Cardiac fibroblast (primary cell): Measurements from ENCODE around the gene GNPTG.

Experiments used
- DNase-seq, 2 donors: peaks; one replicate each; pipeline versions ENCODE4 v3.0.0 to v3.0.0-alpha.2; 2010; ENCODE audit warnings: low read depth in 2 of 2
- H3K4me3 ChIP-seq, 2 donors: replicated peaks in 1 of 2; 1 replicate in 1 of 2; 2 replicates in 1 of 2; pipeline ENCODE4 v1.5.1; 2011; ENCODE audit warnings: low read depth in 2 of 2, low read length in 2 of 2, mild to moderate bottlenecking in 2 of 2, moderate library complexity in 1 of 2
- TF ChIP-seq, protein P1 (sequence below): IDR thresholded peaks from one replicate; pipeline ENCODE4 v1.5.1; 2011; ENCODE audit warnings: low read depth, mild to moderate bottlenecking, low read length, inconsistent platforms

The GNPTG gene

DNA sequence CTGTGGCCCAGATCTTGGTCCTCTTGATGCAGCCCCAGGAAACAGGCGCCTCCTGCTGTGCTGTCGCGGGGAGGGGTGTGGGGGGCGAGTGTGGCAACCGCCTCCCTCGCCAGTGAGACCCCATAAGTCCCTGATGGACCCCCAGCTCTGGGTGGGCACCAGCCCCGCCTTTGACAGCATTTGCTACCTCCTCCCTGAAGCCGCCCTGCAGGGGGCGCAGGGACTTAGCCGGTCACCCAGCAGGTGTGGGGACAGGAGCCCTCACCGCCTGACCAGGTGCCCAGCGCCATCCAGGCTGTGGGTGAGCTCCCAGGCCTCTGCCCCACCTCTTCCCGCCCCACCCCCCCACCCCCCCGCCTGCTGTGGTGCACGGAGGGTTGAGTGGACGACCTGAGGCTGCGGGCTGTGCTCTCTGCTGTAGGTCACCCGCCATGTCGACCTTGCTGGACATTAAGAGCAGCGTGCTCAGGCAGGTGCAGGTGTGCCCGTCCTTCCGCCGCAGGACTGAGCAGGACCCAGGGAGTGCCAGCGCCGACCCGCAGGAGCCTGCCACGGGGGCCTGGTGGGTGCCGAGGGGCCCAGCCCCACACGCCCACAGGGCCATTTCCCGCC, 13.5 kb upstream of the GNPTG start:
- no peak for DNase-seq
- no peak overlapping the region for H3K4me3 ChIP-seq
- TF ChIP-seq, protein P1, sequence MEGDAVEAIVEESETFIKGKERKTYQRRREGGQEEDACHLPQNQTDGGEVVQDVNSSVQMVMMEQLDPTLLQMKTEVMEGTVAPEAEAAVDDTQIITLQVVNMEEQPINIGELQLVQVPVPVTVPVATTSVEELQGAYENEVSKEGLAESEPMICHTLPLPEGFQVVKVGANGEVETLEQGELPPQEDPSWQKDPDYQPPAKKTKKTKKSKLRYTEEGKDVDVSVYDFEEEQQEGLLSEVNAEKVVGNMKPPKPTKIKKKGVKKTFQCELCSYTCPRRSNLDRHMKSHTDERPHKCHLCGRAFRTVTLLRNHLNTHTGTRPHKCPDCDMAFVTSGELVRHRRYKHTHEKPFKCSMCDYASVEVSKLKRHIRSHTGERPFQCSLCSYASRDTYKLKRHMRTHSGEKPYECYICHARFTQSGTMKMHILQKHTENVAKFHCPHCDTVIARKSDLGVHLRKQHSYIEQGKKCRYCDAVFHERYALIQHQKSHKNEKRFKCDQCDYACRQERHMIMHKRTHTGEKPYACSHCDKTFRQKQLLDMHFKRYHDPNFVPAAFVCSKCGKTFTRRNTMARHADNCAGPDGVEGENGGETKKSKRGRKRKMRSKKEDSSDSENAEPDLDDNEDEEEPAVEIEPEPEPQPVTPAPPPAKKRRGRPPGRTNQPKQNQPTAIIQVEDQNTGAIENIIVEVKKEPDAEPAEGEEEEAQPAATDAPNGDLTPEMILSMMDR: peak; percentile 34

DNA sequence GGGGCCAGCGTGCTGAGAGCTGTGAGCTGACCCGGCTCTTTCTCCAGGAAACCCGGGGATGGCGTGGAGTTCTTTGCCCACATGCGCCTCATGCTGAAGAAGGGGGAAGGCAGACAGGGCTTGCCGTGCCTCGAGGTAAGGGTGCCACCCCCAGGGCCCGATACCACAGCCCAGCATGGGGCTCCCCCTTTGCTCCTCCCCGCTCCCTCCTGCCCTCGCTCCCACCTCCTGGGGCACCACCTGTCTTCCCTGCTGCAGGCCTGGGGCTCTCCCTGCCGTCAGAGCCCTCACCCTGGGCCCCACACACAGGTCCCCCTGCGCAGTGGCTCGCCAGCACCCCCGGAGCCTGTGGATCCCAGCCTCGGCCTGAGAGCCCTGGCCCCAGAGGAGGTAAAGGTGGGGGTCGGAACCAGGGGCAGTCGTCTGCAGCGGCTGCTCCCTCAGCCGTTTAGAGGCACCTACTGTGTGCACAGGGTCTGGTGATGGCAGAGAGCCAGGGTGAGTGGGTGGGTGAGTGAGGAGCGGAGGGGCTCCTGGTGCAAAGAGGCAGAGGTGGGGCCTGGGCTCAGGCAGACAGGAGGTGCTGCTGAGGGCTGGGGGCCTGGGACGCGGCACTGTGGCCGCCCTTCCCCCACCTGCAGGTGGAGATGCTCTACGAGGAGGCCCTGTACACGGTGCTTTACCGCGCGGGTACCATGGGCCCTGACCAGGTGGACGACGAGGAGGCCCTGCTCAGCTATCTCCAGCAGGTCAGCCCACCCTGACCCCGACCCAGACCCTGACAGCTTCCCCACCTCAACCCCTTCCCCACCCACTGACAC, 12.7 kb upstream of the GNPTG start:
- no peak overlapping the region for H3K4me3 ChIP-seq
- TF ChIP-seq, protein P1: no peak
- no peak for DNase-seq

DNA sequence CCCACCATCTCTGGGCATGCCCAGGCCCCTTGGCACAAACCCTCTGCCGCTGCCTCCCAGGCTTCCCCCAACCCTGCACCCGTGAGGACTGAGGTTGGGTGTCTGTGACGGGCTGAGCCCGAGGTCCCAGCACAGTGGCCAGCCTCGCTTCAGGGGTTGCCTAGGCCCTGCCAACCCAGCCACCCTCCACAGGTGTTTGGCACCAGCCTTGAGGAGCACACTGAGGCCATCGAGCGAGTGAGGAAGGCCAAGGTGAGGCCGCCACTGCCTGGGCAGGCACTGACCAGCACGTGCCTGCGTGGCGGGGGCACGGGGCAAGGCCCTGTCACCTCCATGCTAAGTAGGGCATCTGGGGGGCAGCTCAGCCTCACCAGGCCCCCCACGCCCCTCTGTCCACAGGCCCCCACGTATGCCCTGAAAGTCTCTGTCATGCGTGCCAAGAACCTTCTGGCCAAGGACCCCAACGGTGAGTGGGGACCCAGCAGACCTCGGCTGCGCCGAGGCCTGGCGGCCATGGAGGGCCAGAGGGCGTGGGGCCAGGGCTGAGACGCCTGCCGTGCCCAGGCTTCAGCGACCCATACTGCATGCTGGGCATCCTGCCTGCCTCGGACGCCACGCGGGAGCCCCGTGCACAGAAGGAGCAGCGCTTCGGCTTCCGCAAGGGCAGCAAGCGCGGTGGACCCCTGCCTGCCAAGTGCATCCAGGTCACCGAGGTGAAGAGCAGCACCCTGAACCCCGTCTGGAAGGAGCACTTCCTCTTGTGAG, 10.8 kb upstream of the GNPTG start:
- TF ChIP-seq, protein P1: no peak
- DNase-seq: no peak
- H3K4me3 ChIP-seq: no peak overlapping the region

DNA sequence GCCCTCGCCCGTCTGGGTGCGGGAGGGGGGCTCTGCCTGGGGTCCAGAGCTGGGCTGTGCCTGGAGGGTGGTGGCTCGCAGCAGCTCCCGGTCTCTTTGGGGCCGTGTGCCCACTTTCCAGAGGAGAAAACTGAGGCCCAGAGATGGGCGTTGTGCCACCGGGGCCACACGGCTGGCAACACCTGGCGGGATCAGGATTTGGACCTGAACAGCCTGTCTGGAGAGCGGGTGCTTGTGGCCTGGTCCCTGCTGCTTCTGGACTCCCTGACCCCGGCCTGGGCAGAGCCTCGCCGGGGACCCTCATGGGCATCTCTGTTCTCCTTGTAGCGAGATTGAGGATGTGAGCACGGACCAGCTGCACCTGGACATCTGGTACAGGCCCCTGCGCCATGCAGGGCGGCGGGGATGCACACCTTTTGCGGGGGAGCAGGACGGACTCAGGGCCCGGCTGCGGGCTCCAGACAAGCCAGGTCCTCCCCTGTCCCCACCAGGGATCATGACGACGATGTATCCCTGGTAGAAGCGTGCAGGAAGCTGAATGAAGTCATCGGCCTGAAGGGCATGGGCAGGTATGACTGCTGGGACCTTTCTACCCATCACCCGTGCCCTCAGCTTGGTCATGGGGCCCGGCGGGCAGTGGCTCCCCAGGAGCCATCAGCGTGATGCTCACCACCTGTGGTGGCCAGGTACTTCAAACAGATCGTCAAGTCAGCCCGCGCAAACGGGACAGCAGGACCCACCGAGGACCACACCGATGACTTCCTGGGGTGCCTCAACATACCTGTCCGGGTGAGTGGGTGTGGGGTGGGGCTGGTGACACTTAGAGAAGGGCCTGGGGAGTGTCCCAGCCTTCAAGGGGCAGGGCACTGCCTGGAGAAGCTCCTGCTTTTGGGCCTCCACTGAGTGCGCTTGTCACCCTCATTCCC, 10.0 kb upstream of the GNPTG start:
- H3K4me3 ChIP-seq: no peak overlapping the region
- no peak for DNase-seq
- TF ChIP-seq, protein P1: no peak

DNA sequence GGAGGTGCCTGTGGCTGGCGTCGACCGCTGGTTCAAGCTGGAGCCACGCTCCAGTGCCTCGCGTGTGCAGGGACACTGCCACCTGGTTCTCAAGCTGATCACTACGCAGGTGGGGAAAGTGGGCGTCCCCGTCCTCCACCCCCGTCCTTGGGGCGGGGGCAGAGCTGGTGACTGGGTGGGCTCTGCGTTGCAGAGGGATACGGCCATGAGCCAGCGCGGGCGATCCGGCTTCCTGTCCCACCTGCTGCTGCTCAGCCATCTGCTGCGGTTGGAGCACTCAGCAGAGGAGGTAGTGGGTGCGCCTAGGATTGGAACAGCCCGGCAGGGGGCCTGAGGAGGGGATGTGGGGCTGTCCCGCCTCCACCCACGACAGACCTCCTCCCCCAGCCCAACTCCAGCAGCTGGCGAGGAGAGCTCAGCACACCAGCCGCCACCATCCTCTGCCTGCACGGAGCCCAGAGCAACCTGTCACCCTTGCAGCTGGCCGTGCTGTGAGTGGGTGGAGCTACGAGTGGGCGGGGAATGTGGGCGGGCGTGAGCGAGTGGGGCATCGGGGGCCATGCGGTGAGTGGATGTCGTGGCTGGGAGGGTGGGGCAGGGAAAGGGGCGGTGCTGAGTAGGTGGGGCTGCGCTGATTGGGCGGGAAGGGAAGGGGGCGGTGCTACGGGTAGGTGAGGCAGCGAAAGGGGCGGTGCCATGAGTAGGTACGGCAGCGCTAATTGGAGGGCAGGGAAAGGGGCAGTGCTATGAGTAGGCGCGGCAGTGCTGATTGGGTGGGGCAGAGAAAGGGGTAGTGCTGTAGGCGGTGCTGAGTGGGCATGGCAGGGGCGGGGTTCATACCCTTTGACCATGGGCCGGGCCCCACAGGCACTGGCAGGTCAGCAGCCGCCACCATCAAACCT, 9.0 kb upstream of the GNPTG start:
- TF ChIP-seq, protein P1: no peak

More for the DNA sequence above, 9.0 kb upstream of the GNPTG start:
- H3K4me3 ChIP-seq: no peak overlapping the region
- peak; percentile 88 to 89 for DNase-seq
